Measurements from ENCODE around the gene DUSP10.

The DUSP10 gene

GRCh38 chr1:221667504-221667903 is 74.4 kb downstream of the DUSP10 start:
- Histone ChIP-seq H3K4me3 (ENCODE audit: low read length) (no peak overlapping the region), H3K36me3 (ENCODE audit: insufficient read depth, low read length) (no peaks in the 10 kb centered on the region), H3K9me3 (ENCODE audit: insufficient read depth, low read depth, low read length) (no peaks in the 10 kb centered on the region), H3K27ac (ENCODE audit: low read depth, low read length) (no peak overlapping the region), H3K9ac (ENCODE audit: low read depth, low read length) (no peak overlapping the region), H3K27me3 (ENCODE audit: insufficient read depth, low read length) (no peaks in the 10 kb centered on the region), H3K4me1 (ENCODE audit: insufficient read depth, low read length) (peaks cover 7% of the 10 kb centered on the region)
- 97% methylated on average over 3 of the region's 3 CpGs for WGBS

GRCh38 chr1:221664253-221664652 is 77.6 kb downstream of the DUSP10 start:
- no peaks in the 10 kb centered on the region for H3K9me3 ChIP-seq (ENCODE audit: insufficient read depth, low read depth, low read length)
- no peak overlapping the region for H3K4me3 ChIP-seq (ENCODE audit: low read length)
- H3K36me3 ChIP-seq (ENCODE audit: insufficient read depth, low read length) = no peaks in the 10 kb centered on the region
- H3K27ac ChIP-seq (ENCODE audit: low read depth, low read length) = no peak overlapping the region
- no peaks in the 10 kb centered on the region for H3K27me3 ChIP-seq (ENCODE audit: insufficient read depth, low read length)
- WGBS = 72% methylated on average over 1 of the region's 1 CpG
- H3K9ac ChIP-seq (ENCODE audit: low read depth, low read length) = no peak overlapping the region
- peaks cover 7% of the 10 kb centered on the region for H3K4me1 ChIP-seq (ENCODE audit: insufficient read depth, low read length)

GRCh38 chr1:221663321-221663720 is 78.6 kb downstream of the DUSP10 start:
- no peak overlapping the region for H3K4me3 ChIP-seq (ENCODE audit: low read length)
- H3K9me3 ChIP-seq (ENCODE audit: insufficient read depth, low read depth, low read length) = no peaks in the 10 kb centered on the region
- no peak overlapping the region for H3K9ac ChIP-seq (ENCODE audit: low read depth, low read length)
- no peaks in the 10 kb centered on the region for H3K27me3 ChIP-seq (ENCODE audit: insufficient read depth, low read length)
- H3K36me3 ChIP-seq (ENCODE audit: insufficient read depth, low read length) = no peaks in the 10 kb centered on the region
- no peak overlapping the region for H3K27ac ChIP-seq (ENCODE audit: low read depth, low read length)
- H3K4me1 ChIP-seq (ENCODE audit: insufficient read depth, low read length) = peaks cover 7% of the 10 kb centered on the region

GRCh38 chr1:221655766-221656305 is 86.1 kb downstream of the DUSP10 start:
- Histone ChIP-seq H3K36me3 (ENCODE audit: insufficient read depth, low read length) (no peaks in the 10 kb centered on the region), H3K4me3 (ENCODE audit: low read length) (no peak overlapping the region), H3K27me3 (ENCODE audit: insufficient read depth, low read length) (no peaks in the 10 kb centered on the region), H3K9me3 (ENCODE audit: insufficient read depth, low read depth, low read length) (no peaks in the 10 kb centered on the region), H3K9ac (ENCODE audit: low read depth, low read length) (no peak overlapping the region), H3K4me1 (ENCODE audit: insufficient read depth, low read length) (no peaks in the 10 kb centered on the region), H3K27ac (ENCODE audit: low read depth, low read length) (no peak overlapping the region)
- 94% methylated on average over 8 of the region's 8 CpGs for WGBS

Data from HUES64 (cell line).